Spinal cord (tissue), 10 donors: Measurements from ENCODE around the gene TMEM53. TPM values are rescaled to one million over a fixed set of nuclear protein-coding genes. Genes with fewer than 3 reads are reported as not detected.

Experiments used
- DNase-seq, 6 donors: peaks; one replicate each; pipeline versions ENCODE4 v3.0.0 to v3.0.0-alpha.2; 2013 to 2015; ENCODE audit warnings: low spot score in 6 of 6, low read depth in 4 of 6
- H3K27ac ChIP-seq: one replicate; pipeline ENCODE4 v1.5.1; 2013; ENCODE audit warnings: low read depth, low read length, control low read depth
- H3K27me3 ChIP-seq: one replicate; pipeline ENCODE4 v1.6.1; 2013; ENCODE audit warnings: low read length; ENCODE audit not compliant: control insufficient read depth, insufficient read depth
- H3K36me3 ChIP-seq: one replicate; pipeline ENCODE4 v1.6.1; 2013; ENCODE audit warnings: low read length; ENCODE audit not compliant: control insufficient read depth, insufficient read depth
- H3K4me1 ChIP-seq: one replicate; pipeline ENCODE4 v1.6.1; 2013; ENCODE audit warnings: low read length; ENCODE audit not compliant: control insufficient read depth, insufficient read depth
- H3K4me3 ChIP-seq: one replicate; pipeline ENCODE4 v1.5.1; 2013; ENCODE audit warnings: low read depth, low read length, control low read depth
- H3K9me3 ChIP-seq: one replicate; pipeline ENCODE4 v1.6.1; 2013; ENCODE audit warnings: low read length; ENCODE audit not compliant: control insufficient read depth, insufficient read depth
- WGBS: methylation state at CpG from one replicate; pipeline ENCODE4 v1.1.5; 2013; ENCODE audit warnings: missing lambda C conversion rate; ENCODE audit not compliant: insufficient coverage; 5-methylcytosine and 5-hydroxymethylcytosine counted together
- long read RNA-seq, 4 donors: transcript quantifications; one replicate each; lab custom pipeline, GENCODE V29; 2026
- polyA plus RNA-seq, 2 donors: library from polyadenylated mRNA; unstranded; fragments of 120-200 nt; gene quantifications; one replicate each; pipeline ENCODE4 v1.2.1, GENCODE V29; 2013; ENCODE audit not compliant: insufficient read length in 2 of 2
- total RNA-seq, 2 donors: library from RNA; depleted of rRNA in 1 of 2; stranded (reverse); fragments of 120-200 nt in 1 of 2; fragments of >200 nt in 1 of 2; gene quantifications; one replicate each; pipeline versions ENCODE4 v1.2.3 to v1.2.4, GENCODE V29; 2013 to 2014
- donor health status: healthy.

The TMEM53 gene
- 1 to 10 TPM; 3.0 to 9.6 TPM for total RNA-seq
- polyA plus RNA-seq = 10 to 100 TPM; 14.2 to 14.8 TPM
- long read RNA-seq, donor 1, partial matches to known transcripts = 0 of 8 reads
- long read RNA-seq, donor 1, other reads (novel, unspliced or antisense) = 0 of 8 reads
- long read RNA-seq, donor 2, partial matches to known transcripts = 0 of 5 reads
- long read RNA-seq, donor 2, other reads (novel, unspliced or antisense) = 0 of 5 reads
- long read RNA-seq, donor 3, partial matches to known transcripts = 0 of 4 reads
- long read RNA-seq, donor 3, other reads (novel, unspliced or antisense) = 0 of 4 reads
- long read RNA-seq, donor 4, transcript TMEM53-202 (3 exons, 2,310 nt) = major isoform, 6 of 26,209 reads
- long read RNA-seq, donor 4, partial matches to known transcripts = 25,578 of 26,209 reads
- long read RNA-seq, donor 4, other reads (novel, unspliced or antisense) = 621 of 26,209 reads

- under 1% methylated on average over 50 of the region's 56 CpGs for WGBS
- no peaks in the 10 kb centered on the region for H3K36me3 ChIP-seq
- H3K4me1 ChIP-seq = peaks cover 35% of the 10 kb centered on the region
Measured at GRCh38 chr1:44674113-44675000, at the start of gene TMEM53, which contains the start of gene ARMH1. TSS of gene TMEM53 (minus strand) at chr1:44674481. CDS start at chr1:44674391, 90 bp downstream. TSS of gene ARMH1 (plus strand) at chr1:44674714. CDS start at chr1:44689698, 14,984 bp downstream.

GRCh38 chr1:44723496-44724295 lies 49.4 kb upstream of the TMEM53 start:
- DNase-seq = no peak
- Histone ChIP-seq H3K4me3 (no peak overlapping the region), H3K27ac (no peak overlapping the region), H3K4me1 (no peaks in the 10 kb centered on the region), H3K27me3 (no peaks in the 10 kb centered on the region), H3K9me3 (no peaks in the 10 kb centered on the region), H3K36me3 (peaks cover 5% of the 10 kb centered on the region)
- WGBS = 89% methylated on average over 22 of the region's 28 CpGs

More at GRCh38 chr1:44674113-44675000, at the start of gene TMEM53, which contains the start of gene ARMH1:
- DNase-seq = peak; percentile 92 to 100 (median 96)
- Histone ChIP-seq H3K27ac (peak within 1 kb of the TSS; percentile 96), H3K4me3 (peak within 1 kb of the TSS; percentile 72), H3K27me3 (no peaks in the 10 kb centered on the region), H3K9me3 (no peaks in the 10 kb centered on the region)

DNA sequence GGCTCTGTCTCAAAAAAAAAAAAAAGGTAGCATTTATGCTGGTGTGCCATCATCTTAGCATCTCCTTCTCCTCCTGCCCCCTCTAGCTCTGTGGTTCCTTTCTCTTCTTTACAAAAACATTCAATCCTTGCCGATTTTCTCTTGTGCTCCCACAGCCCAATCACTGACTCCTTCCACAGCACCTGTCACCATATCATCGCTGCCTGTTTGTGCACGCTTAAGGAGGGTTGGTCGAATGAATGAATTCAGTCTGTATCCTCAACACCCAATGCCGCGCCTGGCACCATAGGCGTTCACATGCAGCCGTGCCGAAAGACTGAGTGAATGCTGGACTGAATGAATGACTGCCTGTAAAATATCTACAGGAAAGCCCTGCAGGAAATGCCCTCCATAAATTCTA lies 48.8 kb upstream of the TMEM53 start:
- H3K36me3 ChIP-seq = peaks cover 5% of the 10 kb centered on the region
- WGBS = 87% methylated on average over 5 of the region's 9 CpGs
- H3K27ac ChIP-seq = no peak overlapping the region
- H3K27me3 ChIP-seq = no peaks in the 10 kb centered on the region
- H3K4me1 ChIP-seq = peaks cover 4% of the 10 kb centered on the region
- no peaks in the 10 kb centered on the region for H3K9me3 ChIP-seq
- no peak for DNase-seq
- no peak overlapping the region for H3K4me3 ChIP-seq

DNA sequence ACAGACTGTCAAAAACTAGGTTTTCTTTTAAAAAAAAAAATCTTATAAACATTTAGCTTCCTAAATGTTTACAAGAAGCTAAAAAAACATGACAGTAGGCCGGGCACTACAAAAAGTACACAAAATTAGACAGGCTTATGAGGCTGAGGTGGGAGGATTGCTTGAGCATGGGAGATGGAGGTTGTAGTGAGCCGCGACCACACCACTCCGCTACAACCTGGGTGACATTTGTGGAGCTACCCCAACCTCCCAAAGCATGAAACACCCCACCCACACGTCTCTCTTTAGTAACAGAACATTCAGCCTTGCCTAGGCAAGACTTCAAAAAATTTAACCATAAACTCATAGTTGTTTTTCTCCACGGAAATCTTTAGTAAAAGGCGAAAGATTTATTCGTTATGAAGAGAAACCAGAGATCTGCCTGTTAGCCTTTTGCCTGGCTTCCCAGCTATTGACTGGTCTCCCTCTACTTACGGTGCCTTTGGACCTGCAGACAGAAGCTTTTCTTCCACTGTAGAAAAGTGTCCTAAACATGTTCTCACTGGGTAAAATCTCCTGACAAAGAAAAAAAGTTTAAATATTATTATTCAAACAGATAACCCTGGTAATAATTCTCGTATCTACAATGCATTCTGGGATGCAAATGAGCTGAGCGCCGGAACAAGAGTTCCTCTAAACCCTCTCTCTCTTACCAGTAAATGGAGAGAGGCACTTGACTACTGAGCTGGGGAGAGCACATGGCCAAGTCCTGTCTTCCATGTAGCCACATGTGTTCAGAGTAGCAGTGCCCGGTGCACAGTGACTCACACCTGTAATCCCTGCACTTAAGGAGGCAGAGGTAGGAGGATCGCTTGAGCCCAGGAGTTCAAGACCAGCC lies 47.4 kb upstream of the TMEM53 start:
- Histone ChIP-seq H3K27me3 (no peaks in the 10 kb centered on the region), H3K36me3 (peaks cover 5% of the 10 kb centered on the region), H3K4me1 (peaks cover 8% of the 10 kb centered on the region), H3K9me3 (no peaks in the 10 kb centered on the region), H3K4me3 (no peak overlapping the region), H3K27ac (peak overlapping the region; percentile 57)
- WGBS = 72% methylated on average over 5 of the region's 14 CpGs
- peak in 1 of 6 donors; percentile 26 for DNase-seq

DNA sequence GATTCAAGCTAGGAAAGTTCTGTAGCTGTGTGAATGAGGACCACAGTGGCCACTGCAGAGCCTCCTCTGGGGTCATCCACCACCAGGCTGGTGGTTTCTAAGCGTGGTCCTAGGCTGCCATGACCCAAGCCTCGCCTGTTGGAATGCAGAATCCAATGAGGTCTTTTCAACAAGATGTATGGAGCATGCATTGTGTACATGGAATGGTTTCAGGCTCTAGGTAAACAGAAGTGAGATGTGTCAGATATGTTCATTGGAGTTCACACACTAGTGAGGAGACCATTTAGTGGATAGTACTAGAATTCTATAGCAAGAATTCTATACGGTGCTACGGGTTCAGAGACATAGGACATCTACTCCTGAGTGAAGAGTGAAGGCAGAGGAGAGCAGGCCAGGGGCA lies 46.0 kb upstream of the TMEM53 start:
- Histone ChIP-seq H3K4me3 (no peak overlapping the region), H3K4me1 (peaks cover 8% of the 10 kb centered on the region), H3K9me3 (no peaks in the 10 kb centered on the region), H3K36me3 (peaks cover 4% of the 10 kb centered on the region), H3K27me3 (no peaks in the 10 kb centered on the region), H3K27ac (no peak overlapping the region)
- WGBS = 81% methylated on average over 3 of the region's 4 CpGs
- DNase-seq = no peak

DNA sequence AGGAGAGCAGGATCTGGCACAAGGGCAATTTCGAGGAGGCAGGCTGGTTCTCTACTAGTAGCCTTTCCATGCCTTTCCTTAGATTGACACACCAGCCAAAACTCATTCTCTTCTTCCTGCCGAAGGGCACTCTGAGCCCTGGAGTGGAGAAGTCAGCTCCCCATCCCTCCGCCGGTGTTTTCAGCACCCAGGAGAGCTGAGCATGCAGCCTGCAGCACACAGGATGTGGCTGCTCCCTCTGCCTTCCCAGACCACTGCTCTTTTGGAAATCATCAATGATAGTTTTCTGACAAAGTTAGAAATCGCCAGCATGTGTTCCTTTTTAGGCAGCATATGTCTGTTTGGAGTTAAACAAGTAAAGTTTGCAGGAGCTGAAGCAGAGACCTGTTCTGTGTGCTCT lies 45.0 kb upstream of the TMEM53 start:
- WGBS = 85% methylated on average over 4 of the region's 5 CpGs
- no peak overlapping the region for H3K27ac ChIP-seq
- no peaks in the 10 kb centered on the region for H3K9me3 ChIP-seq
- H3K4me1 ChIP-seq = peaks cover 8% of the 10 kb centered on the region
- H3K36me3 ChIP-seq = no peaks in the 10 kb centered on the region
- H3K4me3 ChIP-seq = no peak overlapping the region
- peak in 1 of 6 donors; percentile 20 for DNase-seq
- no peaks in the 10 kb centered on the region for H3K27me3 ChIP-seq

GRCh38 chr1:44718091-44718490 lies 43.8 kb upstream of the TMEM53 start:
- Histone ChIP-seq H3K36me3 (no peaks in the 10 kb centered on the region), H3K4me3 (no peak overlapping the region), H3K4me1 (peaks cover 8% of the 10 kb centered on the region), H3K27ac (no peak overlapping the region), H3K9me3 (no peaks in the 10 kb centered on the region), H3K27me3 (no peaks in the 10 kb centered on the region)
- peak in 1 of 6 donors; percentile 66 for DNase-seq
- 77% methylated on average over 6 of the region's 6 CpGs for WGBS

DNA sequence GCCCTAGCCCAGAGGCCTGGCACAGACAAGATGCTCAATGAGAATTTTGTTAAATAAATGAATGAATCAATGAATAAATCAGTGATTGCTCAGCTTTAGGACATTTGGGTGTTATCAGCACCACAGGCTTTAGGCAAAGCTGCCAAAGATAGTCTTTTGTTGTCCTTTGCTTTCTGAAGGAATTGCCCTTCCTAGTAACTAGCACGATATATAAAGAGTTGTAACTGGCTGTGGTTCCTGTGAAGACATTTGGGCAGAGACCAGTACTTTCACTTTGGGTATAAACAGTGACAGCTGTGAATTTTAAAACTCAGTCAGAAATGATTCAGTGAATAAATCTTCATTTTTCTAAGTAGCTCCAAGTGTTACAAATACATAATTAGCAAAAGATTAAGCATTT lies 43.4 kb upstream of the TMEM53 start:
- Histone ChIP-seq H3K27me3 (no peaks in the 10 kb centered on the region), H3K4me3 (no peak overlapping the region), H3K27ac (no peak overlapping the region), H3K4me1 (peaks cover 8% of the 10 kb centered on the region), H3K9me3 (no peaks in the 10 kb centered on the region), H3K36me3 (no peaks in the 10 kb centered on the region)
- WGBS = no CpG with 5 or more reads among the region's 1 CpG
- DNase-seq = peak in 1 of 6 donors; percentile 81
